Activated CD4-positive, alpha-beta memory T cell treated with anti-CD3 and anti-CD28 coated beads, Interleukin-2, amount 10 ng/mL, durations not matched to agents 7 days and 5 days (primary cell): ENCODE measurements around the gene SCYL3. TPM values are rescaled to one million over a fixed set of nuclear protein-coding genes. Genes with fewer than 3 reads are reported as not detected.

Source experiments
- CTCF ChIA-PET: fragments of 350-600 bp; sonication (Branson Sonifier 250); formaldehyde crosslinking; loops from one replicate; lab custom pipeline; 2021; ENCODE audit warnings: antibody characterized with exemption, inconsistent platforms; lab: Charles Lee
- POLR2A ChIA-PET: fragments of 350-600 bp; sonication (Branson Sonifier 250); formaldehyde crosslinking; loops from one replicate; lab custom pipeline; 2021; ENCODE audit warnings: antibody characterized with exemption; lab: Charles Lee
- DNase-seq: peaks from one replicate; pipeline ENCODE4 v3.0.0-alpha.2; 2020
- H3K27ac Mint-ChIP-seq: one replicate; pipeline ENCODE4 v1.8.0; 2021; ENCODE audit warnings: mild to moderate bottlenecking, mixed read lengths
- H3K27me3 Mint-ChIP-seq: one replicate; pipeline ENCODE4 v1.8.0; 2021; ENCODE audit warnings: mixed read lengths
- H3K36me3 Mint-ChIP-seq: one replicate; pipeline ENCODE4 v1.8.0; 2021; ENCODE audit warnings: low read depth, mixed read lengths
- H3K4me1 Mint-ChIP-seq: one replicate; pipeline ENCODE4 v1.8.0; 2021; ENCODE audit warnings: mixed read lengths
- H3K4me3 Mint-ChIP-seq: one replicate; pipeline ENCODE4 v1.8.0; 2021; ENCODE audit warnings: mild to moderate bottlenecking, mixed read lengths
- H3K9me3 Mint-ChIP-seq: one replicate; pipeline ENCODE4 v1.8.0; 2021; ENCODE audit warnings: mixed read lengths
- total RNA-seq, 2 experiments: library from RNA; stranded (reverse); gene quantifications; one replicate each; pipeline ENCODE4 v1.2.3, GENCODE V29; 2021

SCYL3 gene
- total RNA-seq, 2 experiments from 2014 or later: 16.1 to 16.8 TPM

DNA sequence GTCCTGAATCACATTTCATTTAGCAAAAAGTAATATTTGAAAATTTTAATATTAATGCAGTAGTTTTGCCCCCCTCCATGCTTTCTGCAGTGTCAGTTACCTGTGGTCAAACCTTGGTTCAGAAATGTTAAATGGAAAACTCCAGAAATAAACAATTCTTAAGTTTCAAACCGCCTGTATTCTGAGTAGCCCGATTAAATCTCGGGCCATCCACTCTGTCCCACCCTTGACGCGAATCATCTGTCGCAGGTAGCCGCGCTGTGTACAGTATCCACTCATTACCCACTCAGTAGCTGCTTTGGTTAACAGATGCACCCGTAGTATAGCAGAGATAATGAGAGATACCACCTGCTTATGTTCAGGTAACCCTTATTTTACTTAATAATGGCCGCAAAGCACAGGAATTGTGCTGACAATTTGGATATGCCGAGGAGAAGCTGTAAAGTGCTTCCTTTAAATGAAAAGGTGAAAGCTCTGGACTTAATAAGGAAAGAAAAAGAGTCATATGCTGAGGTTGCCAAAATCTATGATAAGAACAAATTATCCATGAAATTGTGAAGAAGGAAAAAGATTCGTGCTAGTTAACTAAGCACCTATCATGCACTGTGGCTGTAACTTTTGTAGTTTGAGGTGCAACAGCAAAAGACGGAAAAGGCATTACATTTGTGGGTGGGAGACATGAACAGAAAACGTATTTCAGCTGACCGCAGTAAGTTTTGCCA is 889 bp upstream of the SCYL3 start:
- Mint-ChIP-seq H3K4me3 (peak overlapping the region; percentile 73), H3K27me3 (peaks cover 11% of the 10 kb centered on the region), H3K9me3 (no peaks in the 10 kb centered on the region), H3K27ac (peak overlapping the region; percentile 95), H3K4me1 (peaks cover 43% of the 10 kb centered on the region), H3K36me3 (peaks cover 11% of the 10 kb centered on the region)
- DNase-seq: no peak
- POLR2A ChIA-PET: interaction anchor here (1.1 to 6.3 kb wide), 20 partner anchors 11 to 1669 kb away, joined by 3 to 124 read pairs (median 8); partner anchors contain the start of genes BLZF1, GORAB, KIFAP3 and METTL18
- CTCF ChIA-PET: interaction anchor here (1.2 to 2.9 kb wide), 4 partner anchors 7 to 1419 kb away, joined by 3 to 13 read pairs (median 4); partner anchors contain the start of gene FMO4

GRCh38 chr1:169892927-169893644 is 610 bp downstream of the SCYL3 start:
- Mint-ChIP-seq H3K36me3 (peaks cover 24% of the 10 kb centered on the region), H3K4me3 (peak overlapping the region; percentile 73), H3K27ac (peak overlapping the region; percentile 82), H3K9me3 (no peaks in the 10 kb centered on the region), H3K4me1 (peaks cover 52% of the 10 kb centered on the region), H3K27me3 (peaks cover 5% of the 10 kb centered on the region)
- ChIA-PET CTCF (interaction anchor here (0.9 to 2.9 kb wide), 12 partner anchors 9 to 525 kb away, joined by 3 to 13 read pairs (median 4); partner anchors contain the start of genes BLZF1, METTL18 and NME7), POLR2A (interaction anchor here (0.6 to 6.3 kb wide), 36 partner anchors 11 to 1667 kb away, joined by 3 to 124 read pairs (median 6); partner anchors contain the start of genes BLZF1, GORAB, KIFAP3 and METTL18)
- no peak for DNase-seq

DNA sequence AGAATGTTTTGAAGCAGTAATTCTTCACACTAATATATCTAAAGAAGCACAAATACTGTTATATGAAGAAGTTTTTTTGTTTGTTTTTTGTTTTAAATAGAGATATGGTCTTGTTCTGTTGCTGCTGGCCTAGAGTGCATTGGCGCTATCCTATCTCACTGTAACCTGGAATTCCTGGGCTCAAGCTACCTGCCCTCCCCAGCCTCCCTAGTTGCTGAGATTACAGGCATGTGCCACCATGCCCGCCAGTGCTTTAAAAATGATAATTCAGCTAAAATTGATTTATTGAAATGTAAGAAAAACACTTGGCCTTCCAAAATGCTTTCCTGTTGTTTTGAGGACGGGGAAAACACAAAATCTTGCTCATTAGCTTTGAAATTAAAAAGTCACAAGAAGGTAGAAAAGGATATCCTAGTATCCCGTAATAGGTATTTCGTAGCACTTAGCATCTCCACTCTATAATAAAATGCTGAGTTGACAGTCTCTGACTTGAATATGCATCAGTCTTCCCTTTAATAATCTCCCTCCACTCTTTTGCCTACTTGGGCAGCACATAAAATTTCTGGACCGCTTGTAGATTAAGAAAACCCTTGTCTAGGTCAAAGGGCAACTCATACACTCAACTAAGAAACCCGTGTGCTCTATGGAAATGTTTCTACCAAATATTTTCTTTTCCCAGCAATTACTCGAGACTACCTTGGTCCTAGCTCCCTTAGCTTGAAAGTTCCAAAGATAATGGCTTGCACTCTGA is 1.3 kb downstream of the SCYL3 start:
- Mint-ChIP-seq H3K4me1 (peaks cover 52% of the 10 kb centered on the region), H3K27ac (peak overlapping the region; percentile 82), H3K36me3 (peaks cover 27% of the 10 kb centered on the region), H3K4me3 (peak overlapping the region; percentile 73), H3K9me3 (no peaks in the 10 kb centered on the region), H3K27me3 (peaks cover 2% of the 10 kb centered on the region)
- no peak for DNase-seq
- ChIA-PET CTCF (interaction anchor here (0.9 to 2.9 kb wide), 10 partner anchors 14 to 525 kb away, joined by 3 to 13 read pairs (median 4); partner anchors contain the start of genes BLZF1, F5, METTL18 and NME7), POLR2A (interaction anchor here (0.6 to 6.3 kb wide), 21 partner anchors 10 to 639 kb away, joined by 3 to 124 read pairs (median 10); partner anchors contain the start of genes BLZF1, GORAB, KIFAP3 and METTL18)

GRCh38 chr1:169891539-169891885 is 2.2 kb downstream of the SCYL3 start:
- ChIA-PET CTCF (interaction anchor here (0.9 to 1.6 kb wide), 7 partner anchors 15 to 305 kb away, joined by 3 to 7 read pairs (median 4); partner anchors contain the start of genes F5 and METTL18), POLR2A (interaction anchor here (0.9 to 6.3 kb wide), 18 partner anchors 9 to 524 kb away, joined by 3 to 124 read pairs (median 6); partner anchors contain the start of genes BLZF1, F5, KIFAP3 and METTL18)
- peaks cover 55% of the 10 kb centered on the region for H3K4me1 Mint-ChIP-seq
- H3K36me3 Mint-ChIP-seq: peaks cover 34% of the 10 kb centered on the region
- H3K9me3 Mint-ChIP-seq: no peaks in the 10 kb centered on the region
- peak overlapping the region; percentile 73 for H3K4me3 Mint-ChIP-seq
- no peak for DNase-seq
- H3K27ac Mint-ChIP-seq: peak overlapping the region; percentile 91
- no peaks in the 10 kb centered on the region for H3K27me3 Mint-ChIP-seq

DNA sequence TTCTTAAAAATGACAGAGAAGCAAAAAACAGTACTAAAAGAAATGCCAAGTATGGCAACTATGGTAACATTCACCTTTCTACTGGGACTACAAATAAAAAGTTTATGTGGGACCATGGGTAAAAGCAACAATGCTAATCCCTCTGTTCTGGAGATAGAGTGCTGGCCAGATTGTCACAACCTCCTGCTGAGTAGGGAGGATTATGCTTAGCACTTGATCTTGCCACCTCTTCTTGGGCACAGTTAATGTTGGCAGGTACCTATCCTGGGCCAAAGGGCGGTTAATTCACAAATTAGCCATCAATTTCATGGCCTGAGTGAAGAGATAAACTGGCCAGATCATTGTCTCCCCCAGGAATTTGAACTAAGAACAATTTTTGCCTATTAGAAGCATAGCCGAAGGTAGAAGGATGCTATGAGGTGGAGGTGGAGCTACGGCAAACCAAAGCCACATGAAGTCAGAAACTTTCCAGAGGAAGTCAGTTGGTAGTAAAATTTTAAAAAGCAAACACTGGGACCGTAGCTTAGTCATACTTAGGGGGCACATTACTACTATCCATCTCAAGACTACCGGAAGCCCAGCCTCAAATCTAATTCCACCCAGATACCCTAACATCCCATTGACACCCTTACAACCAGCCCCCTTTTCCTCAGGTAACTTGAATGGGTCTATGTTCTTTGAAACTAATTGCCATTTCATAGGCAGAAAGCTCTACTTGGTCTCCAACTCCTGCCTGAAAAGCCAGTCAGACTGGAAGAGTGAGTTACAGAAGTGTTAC is 2.7 kb downstream of the SCYL3 start:
- Mint-ChIP-seq H3K9me3 (no peaks in the 10 kb centered on the region), H3K4me3 (peak overlapping the region; percentile 73), H3K27me3 (no peaks in the 10 kb centered on the region), H3K36me3 (peaks cover 38% of the 10 kb centered on the region), H3K4me1 (peaks cover 55% of the 10 kb centered on the region), H3K27ac (peak overlapping the region; percentile 91)
- peak; percentile 57 for DNase-seq
- ChIA-PET CTCF (interaction anchor here (0.9 to 1.6 kb wide), 5 partner anchors 16 to 304 kb away, joined by 3 to 7 read pairs (median 4); partner anchors contain the start of genes F5 and METTL18), POLR2A (interaction anchor here (0.9 to 6.3 kb wide), 17 partner anchors 9 to 523 kb away, joined by 3 to 124 read pairs (median 6); partner anchors contain the start of genes BLZF1, F5, KIFAP3 and METTL18)

GRCh38 chr1:169889871-169890270 is 3.8 kb downstream of the SCYL3 start:
- Mint-ChIP-seq H3K9me3 (no peaks in the 10 kb centered on the region), H3K4me1 (peaks cover 55% of the 10 kb centered on the region), H3K36me3 (peaks cover 47% of the 10 kb centered on the region), H3K27me3 (no peaks in the 10 kb centered on the region), H3K4me3 (no peak overlapping the region), H3K27ac (no peak overlapping the region)
- DNase-seq: no peak
- CTCF ChIA-PET: no interaction called here
- POLR2A ChIA-PET: interaction anchor here (1.9 to 6.3 kb wide), 3 partner anchors 94 to 304 kb away, joined by 6 to 106 read pairs (median 26); partner anchors contain the start of genes F5, KIFAP3 and METTL18

- POLR2A ChIA-PET: no interaction called here
- Mint-ChIP-seq H3K4me1 (peaks cover 41% of the 10 kb centered on the region), H3K27me3 (no peaks in the 10 kb centered on the region), H3K9me3 (no peaks in the 10 kb centered on the region), H3K4me3 (no peak overlapping the region), H3K27ac (no peak overlapping the region), H3K36me3 (peaks cover 52% of the 10 kb centered on the region)
- DNase-seq: no peak
- CTCF ChIA-PET: no interaction called here
Measured at GRCh38 chr1:169886931-169887330, 6.8 kb downstream of the SCYL3 start.

- H3K4me3 Mint-ChIP-seq: no peak overlapping the region
- POLR2A ChIA-PET: no interaction called here
- no peaks in the 10 kb centered on the region for H3K9me3 Mint-ChIP-seq
- DNase-seq: no peak
- peaks cover 38% of the 10 kb centered on the region for H3K4me1 Mint-ChIP-seq
- CTCF ChIA-PET: no interaction called here
- H3K27ac Mint-ChIP-seq: no peak overlapping the region
- no peaks in the 10 kb centered on the region for H3K27me3 Mint-ChIP-seq
- peaks cover 55% of the 10 kb centered on the region for H3K36me3 Mint-ChIP-seq
Measured at GRCh38 chr1:169886422-169886821, 7.3 kb downstream of the SCYL3 start.

GRCh38 chr1:169885207-169885606 is 8.5 kb downstream of the SCYL3 start:
- ChIA-PET CTCF (no interaction called here), POLR2A (no interaction called here)
- Mint-ChIP-seq H3K9me3 (no peaks in the 10 kb centered on the region), H3K27ac (no peak overlapping the region), H3K36me3 (peaks cover 60% of the 10 kb centered on the region), H3K4me3 (no peak overlapping the region), H3K27me3 (no peaks in the 10 kb centered on the region), H3K4me1 (peaks cover 28% of the 10 kb centered on the region)
- DNase-seq: no peak

DNA sequence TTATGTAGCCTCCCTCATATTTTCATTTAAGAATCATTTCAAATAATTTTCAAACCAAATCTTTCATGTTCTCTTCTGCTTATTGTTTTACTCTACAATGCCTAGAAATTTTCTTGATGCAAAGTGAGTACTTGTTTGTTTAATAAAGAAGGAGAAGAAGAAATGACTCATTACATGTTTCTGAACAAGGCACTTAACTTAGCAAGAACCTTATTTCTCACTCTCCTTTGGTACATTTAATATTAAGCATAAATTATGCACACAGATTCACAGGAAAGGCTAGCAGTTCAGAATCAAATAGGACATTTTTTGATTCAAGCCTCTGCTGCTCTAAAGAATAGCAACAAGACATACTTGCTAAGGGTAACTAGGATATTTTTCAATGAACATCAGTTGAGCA is 9.1 kb downstream of the SCYL3 start:
- ChIA-PET CTCF (no interaction called here), POLR2A (no interaction called here)
- no peak overlapping the region for H3K27ac Mint-ChIP-seq
- H3K4me1 Mint-ChIP-seq: peaks cover 24% of the 10 kb centered on the region
- no peaks in the 10 kb centered on the region for H3K27me3 Mint-ChIP-seq
- DNase-seq: no peak
- H3K4me3 Mint-ChIP-seq: no peak overlapping the region
- peaks cover 58% of the 10 kb centered on the region for H3K36me3 Mint-ChIP-seq
- no peaks in the 10 kb centered on the region for H3K9me3 Mint-ChIP-seq

DNA sequence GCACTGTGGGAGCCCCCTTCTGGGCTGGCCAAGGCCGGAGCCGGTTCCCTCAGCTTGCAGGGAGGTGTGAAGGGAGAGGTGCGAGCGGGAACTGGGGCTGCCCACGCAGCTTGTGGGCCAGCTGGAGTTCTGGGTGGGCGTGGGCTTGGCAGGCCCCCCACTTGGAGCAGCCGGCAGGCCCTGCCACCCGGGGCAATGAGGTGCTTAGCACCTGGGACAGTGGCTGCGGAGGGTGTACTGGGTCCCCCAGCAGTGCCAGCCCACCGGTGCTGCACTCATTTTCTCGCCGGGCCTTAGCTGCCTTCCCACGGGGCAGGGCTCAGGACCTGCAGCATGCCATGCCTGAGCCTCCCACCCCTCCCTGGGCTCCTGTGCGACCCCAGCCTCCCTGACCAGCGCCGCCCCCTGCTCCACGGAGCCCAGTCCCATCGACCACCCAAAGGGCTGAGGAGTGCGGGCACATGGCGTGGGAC is 11.6 kb downstream of the SCYL3 start:
- Mint-ChIP-seq H3K9me3 (no peaks in the 10 kb centered on the region), H3K4me1 (peaks cover 18% of the 10 kb centered on the region), H3K27me3 (no peaks in the 10 kb centered on the region), H3K36me3 (peaks cover 60% of the 10 kb centered on the region), H3K27ac (no peak overlapping the region), H3K4me3 (no peak overlapping the region)
- POLR2A ChIA-PET: interaction anchor here (0.7 to 1.3 kb wide), 3 partner anchors 9 to 86 kb away, joined by 3 read pairs; no protein-coding TSS in a partner anchor
- no peak for DNase-seq
- CTCF ChIA-PET: no interaction called here
